Measurements from ENCODE around the gene RPS2.

GRCh38 chr16:1950047-1950446 is 14.6 kb downstream of the RPS2 start:
- TF ChIP-seq CTCF (IDR thresholded peaks at IDR 0.05; ENCODE audit: insufficient read depth, low read length, poor library complexity, severe bottlenecking) = no peak
- TF ChIP-seq EZH2phosphoT487 (conservative IDR thresholded peaks at IDR 0.05; ENCODE audit: low read length) = no peak
